ENCODE data around the gene PAQR5. TPM values are rescaled to one million over a fixed set of nuclear protein-coding genes. Genes with fewer than 3 reads are reported as not detected.
"Not testable (repeated sequence)": the region's sequence is repeated elsewhere in the genome, so short reads cannot be mapped to it uniquely, and the experiment has no call there.

PAQR5 gene
- total RNA-seq, 1 donor from 2014 or later = 0.53 TPM

DNA sequence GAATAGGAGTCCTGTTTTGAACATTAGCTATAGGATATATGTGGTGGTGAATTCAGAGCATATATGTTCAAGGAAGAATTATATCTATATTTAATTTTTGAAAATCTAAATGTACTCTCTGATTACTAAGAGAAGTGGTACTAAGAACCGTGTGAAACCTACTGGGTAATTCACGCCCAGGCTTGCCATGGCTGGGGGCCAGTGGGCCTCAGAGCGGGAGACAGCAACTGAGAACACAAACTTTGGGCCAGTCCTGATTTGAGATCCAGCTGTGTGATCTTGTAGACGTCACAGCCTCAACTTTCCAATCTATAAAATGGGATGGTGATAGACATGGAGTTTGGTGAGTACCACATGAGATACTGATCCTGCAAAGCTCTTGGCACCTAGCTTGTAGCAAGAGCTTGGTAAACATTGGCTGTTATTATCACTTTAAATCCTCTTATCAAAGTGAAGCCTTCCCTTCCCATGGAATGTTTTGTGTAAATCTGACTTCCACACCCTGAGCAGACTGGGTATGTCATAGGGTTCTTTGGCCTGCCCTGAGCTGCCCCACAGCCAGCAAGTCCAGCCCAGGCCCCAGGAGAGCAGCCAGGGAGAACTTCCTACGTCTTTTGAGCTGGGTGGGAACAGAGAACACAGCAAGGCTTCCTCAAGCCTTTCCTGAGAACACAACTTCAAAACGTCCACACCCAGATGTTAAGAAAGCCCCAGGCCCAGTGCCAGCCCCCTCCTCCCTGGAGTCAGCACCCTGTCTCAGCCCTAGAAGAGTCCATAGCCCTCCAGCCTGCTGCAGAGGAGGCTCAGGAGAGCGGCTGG is 8.2 kb upstream of the PAQR5 start:
- FAIRE-seq (no peak), DNase-seq (ENCODE audit: low read depth) (peak; percentile 31)
- TF ChIP-seq CTCF (IDR thresholded peaks at IDR 0.05; ENCODE audit: insufficient read depth, low read length, severe bottlenecking) = no peak
- Histone ChIP-seq H3K27me3 (ENCODE audit: control insufficient read depth, insufficient read depth, low read length) (no peaks in the 10 kb centered on the region), H3K36me3 (ENCODE audit: control insufficient read depth, insufficient read depth, low read length) (no peaks in the 10 kb centered on the region), H3K4me3 (ENCODE audit: low read depth, low read length) (no peak overlapping the region)

GRCh38 chr15:69291651-69292050 is 7.1 kb upstream of the PAQR5 start:
- H3K27me3 ChIP-seq (ENCODE audit: control insufficient read depth, insufficient read depth, low read length); H3K36me3 ChIP-seq (ENCODE audit: control insufficient read depth, insufficient read depth, low read length); FAIRE-seq; H3K4me3 ChIP-seq (ENCODE audit: low read depth, low read length); DNase-seq (ENCODE audit: low read depth): not testable (repeated sequence)

DNA sequence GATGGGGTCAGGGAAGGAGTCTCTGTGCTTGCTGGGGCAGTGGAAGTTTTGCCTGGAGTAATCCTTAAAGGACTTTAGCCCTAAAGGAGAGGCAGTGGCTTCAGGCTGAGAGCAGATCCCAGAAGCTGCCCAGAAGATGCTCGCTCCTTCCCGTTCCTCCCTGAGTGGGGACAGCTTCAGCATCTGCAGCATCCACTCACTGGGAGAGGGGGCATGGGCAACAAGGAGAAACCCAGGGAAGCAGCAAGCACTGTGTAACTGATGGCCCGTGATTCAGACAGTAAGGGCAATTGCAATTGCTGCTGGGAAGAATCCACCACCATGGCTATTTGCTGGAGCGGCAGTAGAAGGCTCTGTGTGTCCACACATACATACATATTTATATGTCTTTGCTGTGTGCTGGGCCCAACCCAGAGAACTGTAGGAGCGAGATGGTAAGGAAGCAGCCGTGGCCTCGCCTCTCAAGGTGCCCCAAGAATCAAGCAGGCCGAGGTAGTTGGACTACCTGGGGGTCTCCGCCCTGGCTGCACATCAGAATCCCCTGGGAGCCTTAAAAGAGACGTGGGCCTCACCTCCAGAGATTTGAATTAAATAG is 5.8 kb upstream of the PAQR5 start:
- TF ChIP-seq CTCF (IDR thresholded peaks at IDR 0.05; ENCODE audit: insufficient read depth, low read length, severe bottlenecking) = no peak
- no peak for DNase-seq (ENCODE audit: low read depth)
- no peak for FAIRE-seq

GRCh38 chr15:69293741-69294615 is 4.7 kb upstream of the PAQR5 start:
- DNase-seq (ENCODE audit: low read depth) (no peak), FAIRE-seq (no peak)
- Histone ChIP-seq H3K36me3 (ENCODE audit: control insufficient read depth, insufficient read depth, low read length) (no peaks in the 10 kb centered on the region), H3K27me3 (ENCODE audit: control insufficient read depth, insufficient read depth, low read length) (peaks cover 3% of the 10 kb centered on the region), H3K4me3 (ENCODE audit: low read depth, low read length) (no peak overlapping the region)
- TF ChIP-seq CTCF (IDR thresholded peaks at IDR 0.05; ENCODE audit: insufficient read depth, low read length, severe bottlenecking) = no peak

More for the DNA sequence above, 5.8 kb upstream of the PAQR5 start:
- H3K27me3 ChIP-seq (ENCODE audit: control insufficient read depth, insufficient read depth, low read length) = peaks cover 1% of the 10 kb centered on the region
- no peak overlapping the region for H3K4me3 ChIP-seq (ENCODE audit: low read depth, low read length)
- H3K36me3 ChIP-seq (ENCODE audit: control insufficient read depth, insufficient read depth, low read length) = no peaks in the 10 kb centered on the region

DNA sequence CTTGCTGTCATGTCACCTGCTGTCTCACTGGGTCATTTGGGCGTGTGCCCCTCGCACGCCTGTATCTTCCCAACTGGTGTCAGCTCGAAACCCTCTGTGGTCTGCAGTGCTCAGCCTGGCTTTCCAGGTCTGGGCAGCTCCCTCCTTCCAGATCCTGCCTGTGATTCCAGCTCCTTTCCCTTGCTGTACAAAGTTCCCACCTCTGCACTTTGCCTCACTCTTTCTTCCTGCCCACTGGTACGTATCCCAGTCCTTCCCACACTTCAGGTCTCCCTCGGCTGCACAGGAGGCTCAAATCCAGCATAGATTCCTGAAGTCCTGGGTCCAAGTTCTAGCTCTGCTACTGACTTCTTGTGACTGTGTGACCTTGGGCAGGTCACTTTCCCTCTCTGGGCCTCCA is 2.1 kb upstream of the PAQR5 start:
- FAIRE-seq (peak; percentile 66), DNase-seq (ENCODE audit: low read depth) (no peak)
- Histone ChIP-seq H3K4me3 (ENCODE audit: low read depth, low read length) (no peak overlapping the region), H3K36me3 (ENCODE audit: control insufficient read depth, insufficient read depth, low read length) (no peaks in the 10 kb centered on the region), H3K27me3 (ENCODE audit: control insufficient read depth, insufficient read depth, low read length) (peaks cover 10% of the 10 kb centered on the region)
- TF ChIP-seq CTCF (IDR thresholded peaks at IDR 0.05; ENCODE audit: insufficient read depth, low read length, severe bottlenecking) = no peak

All from bronchial epithelial cell (primary cell).